Iris pigment epithelial cell (primary cell): Measurements from ENCODE around the gene SMIM44.

Source experiments
- DNase-seq: peaks from one replicate; pipeline ENCODE4 v3.0.0-alpha.2; 2011; ENCODE audit warnings: low read depth

SMIM44 gene

GRCh38 chr19:3477506-3477905, 5.7 kb downstream of the SMIM44 start:
- no peak for DNase-seq

GRCh38 chr19:3476830-3477229, 6.4 kb downstream of the SMIM44 start:
- no peak for DNase-seq

- no peak for DNase-seq
These were observed 7.8 kb downstream of the SMIM44 start for GRCh38 chr19:3475449-3475848.

- no peak for DNase-seq
These were observed 8.6 kb downstream of the SMIM44 start for GRCh38 chr19:3474614-3475013.

GRCh38 chr19:3474010-3474409, 9.2 kb downstream of the SMIM44 start:
- no peak for DNase-seq

GRCh38 chr19:3471954-3472655, 11.1 kb downstream of the SMIM44 start:
- no peak for DNase-seq

GRCh38 chr19:3470500-3471128, 12.6 kb downstream of the SMIM44 start:
- DNase-seq = no peak

GRCh38 chr19:3469638-3470499, 13.4 kb downstream of the SMIM44 start:
- no peak for DNase-seq

GRCh38 chr19:3468211-3468610, 15.0 kb downstream of the SMIM44 start:
- no peak for DNase-seq

GRCh38 chr19:3467437-3468198, 15.6 kb downstream of the SMIM44 start:
- no peak for DNase-seq

- DNase-seq = no peak
These were observed 16.6 kb downstream of the SMIM44 start for GRCh38 chr19:3466635-3467034.

- no peak for DNase-seq
These were observed 17.7 kb downstream of the SMIM44 start for GRCh38 chr19:3465552-3465951.

- DNase-seq = no peak
These were observed 18.5 kb downstream of the SMIM44 start for GRCh38 chr19:3464587-3465235.

GRCh38 chr19:3463714-3464586, 19.3 kb downstream of the SMIM44 start:
- no peak for DNase-seq

GRCh38 chr19:3462991-3463713, 20.1 kb downstream of the SMIM44 start:
- DNase-seq = no peak

GRCh38 chr19:3459965-3460582, 23.2 kb downstream of the SMIM44 start:
- DNase-seq = no peak

- DNase-seq = peak; percentile 96
These were observed 24.0 kb downstream of the SMIM44 start for GRCh38 chr19:3459089-3459881.

GRCh38 chr19:3458229-3459088, 24.8 kb downstream of the SMIM44 start:
- DNase-seq = peak; percentile 31
